GM12874 (cell line): ENCODE measurements around the gene CAPN2.

Source experiments
- TF ChIP-seq, protein P1 (sequence below): IDR thresholded peaks from 2 replicates; pipeline ENCODE4 v1.5.1; 2011; ENCODE audit warnings: low read depth, mild to moderate bottlenecking, control low read depth, low read length, moderate library complexity; ENCODE audit not compliant: insufficient read depth

CAPN2 gene

DNA sequence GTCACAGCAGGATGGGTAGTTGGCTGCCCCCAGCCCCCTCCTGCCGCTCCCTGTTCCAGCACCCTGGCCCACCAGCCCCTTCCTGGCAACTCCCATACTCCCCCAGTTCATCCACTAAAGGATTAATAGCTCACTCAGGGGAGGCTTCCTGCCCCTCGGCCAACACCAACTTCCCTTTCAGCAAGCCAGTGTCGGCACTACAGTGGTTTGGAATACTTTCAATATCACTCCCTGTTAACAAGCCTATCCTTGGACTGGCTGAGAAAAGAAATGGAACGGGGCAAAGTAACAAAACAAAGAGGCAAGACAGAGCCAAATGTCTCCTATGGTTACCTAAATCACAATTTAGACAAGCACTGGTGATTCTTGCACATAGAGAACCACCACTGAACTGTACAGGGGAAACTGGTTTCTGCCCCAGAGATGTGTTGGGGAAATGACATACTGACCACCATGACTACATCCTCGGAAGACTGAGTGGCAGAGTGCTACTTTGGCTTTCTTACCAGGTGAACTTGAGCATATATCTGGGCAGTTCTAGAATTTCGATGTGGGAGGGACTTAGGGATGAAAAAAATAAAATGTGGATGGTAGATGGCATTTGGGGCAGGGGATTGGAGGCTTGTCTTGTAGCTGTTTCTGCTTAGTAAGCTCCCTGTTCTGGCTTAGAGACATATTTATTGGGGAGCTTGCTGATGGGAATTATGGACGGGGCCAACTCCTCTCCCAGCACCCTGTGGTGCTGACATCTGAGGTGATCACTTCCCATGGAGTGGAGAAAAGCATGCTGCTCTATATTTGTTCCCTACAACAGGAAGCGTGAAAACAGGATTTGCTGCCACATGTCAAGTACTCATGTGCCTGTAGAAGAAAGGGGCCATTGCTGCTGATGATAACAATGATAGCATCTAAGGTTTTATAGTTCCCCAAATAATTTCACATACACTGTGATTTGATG, 7.1 kb upstream of the CAPN2 start:
- TF ChIP-seq, protein P1, sequence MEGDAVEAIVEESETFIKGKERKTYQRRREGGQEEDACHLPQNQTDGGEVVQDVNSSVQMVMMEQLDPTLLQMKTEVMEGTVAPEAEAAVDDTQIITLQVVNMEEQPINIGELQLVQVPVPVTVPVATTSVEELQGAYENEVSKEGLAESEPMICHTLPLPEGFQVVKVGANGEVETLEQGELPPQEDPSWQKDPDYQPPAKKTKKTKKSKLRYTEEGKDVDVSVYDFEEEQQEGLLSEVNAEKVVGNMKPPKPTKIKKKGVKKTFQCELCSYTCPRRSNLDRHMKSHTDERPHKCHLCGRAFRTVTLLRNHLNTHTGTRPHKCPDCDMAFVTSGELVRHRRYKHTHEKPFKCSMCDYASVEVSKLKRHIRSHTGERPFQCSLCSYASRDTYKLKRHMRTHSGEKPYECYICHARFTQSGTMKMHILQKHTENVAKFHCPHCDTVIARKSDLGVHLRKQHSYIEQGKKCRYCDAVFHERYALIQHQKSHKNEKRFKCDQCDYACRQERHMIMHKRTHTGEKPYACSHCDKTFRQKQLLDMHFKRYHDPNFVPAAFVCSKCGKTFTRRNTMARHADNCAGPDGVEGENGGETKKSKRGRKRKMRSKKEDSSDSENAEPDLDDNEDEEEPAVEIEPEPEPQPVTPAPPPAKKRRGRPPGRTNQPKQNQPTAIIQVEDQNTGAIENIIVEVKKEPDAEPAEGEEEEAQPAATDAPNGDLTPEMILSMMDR, result no peak

DNA sequence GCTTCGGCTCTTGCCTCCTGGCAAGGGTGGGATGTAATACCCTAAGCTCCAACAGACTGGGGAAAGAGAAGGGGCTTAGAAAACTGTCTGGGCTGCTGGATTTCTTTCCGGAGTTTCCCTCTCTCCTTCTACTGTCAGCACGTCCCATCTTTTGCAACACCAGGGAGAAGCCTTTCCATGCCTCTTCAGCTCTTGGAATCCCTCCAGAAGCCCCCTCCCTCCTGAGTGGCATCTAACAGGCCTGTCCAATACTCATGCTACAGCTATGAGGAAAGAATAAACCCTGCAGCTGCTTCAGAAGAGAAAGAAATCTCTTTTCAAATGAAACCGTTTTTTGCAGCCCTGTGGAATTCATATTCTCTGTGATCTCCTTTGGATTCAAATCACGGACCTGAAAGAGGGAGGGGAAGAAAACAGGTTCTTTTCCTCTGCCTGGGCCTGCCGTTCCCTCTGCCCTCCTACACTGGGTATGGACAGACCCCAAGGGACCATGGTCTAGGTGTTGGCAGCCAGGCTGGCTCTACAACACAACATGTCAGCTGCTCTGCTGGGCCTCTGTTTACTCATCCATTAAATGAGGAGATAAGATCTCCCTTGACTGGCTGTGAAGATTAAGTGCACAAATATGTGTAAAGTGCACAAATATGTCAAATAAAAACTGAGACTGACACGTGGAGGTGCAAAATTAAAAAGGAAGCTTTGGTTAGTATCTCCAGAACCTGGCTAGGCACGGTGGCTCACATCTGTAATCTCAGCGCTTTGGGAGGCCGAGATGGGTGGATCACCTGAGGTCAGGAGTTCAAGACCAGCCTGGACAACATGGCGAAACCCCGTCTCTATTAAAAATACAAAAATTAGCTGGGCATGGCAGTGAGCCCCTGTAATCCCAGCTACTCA, 6.0 kb upstream of the CAPN2 start:
- TF ChIP-seq, protein P1, result no peak

DNA sequence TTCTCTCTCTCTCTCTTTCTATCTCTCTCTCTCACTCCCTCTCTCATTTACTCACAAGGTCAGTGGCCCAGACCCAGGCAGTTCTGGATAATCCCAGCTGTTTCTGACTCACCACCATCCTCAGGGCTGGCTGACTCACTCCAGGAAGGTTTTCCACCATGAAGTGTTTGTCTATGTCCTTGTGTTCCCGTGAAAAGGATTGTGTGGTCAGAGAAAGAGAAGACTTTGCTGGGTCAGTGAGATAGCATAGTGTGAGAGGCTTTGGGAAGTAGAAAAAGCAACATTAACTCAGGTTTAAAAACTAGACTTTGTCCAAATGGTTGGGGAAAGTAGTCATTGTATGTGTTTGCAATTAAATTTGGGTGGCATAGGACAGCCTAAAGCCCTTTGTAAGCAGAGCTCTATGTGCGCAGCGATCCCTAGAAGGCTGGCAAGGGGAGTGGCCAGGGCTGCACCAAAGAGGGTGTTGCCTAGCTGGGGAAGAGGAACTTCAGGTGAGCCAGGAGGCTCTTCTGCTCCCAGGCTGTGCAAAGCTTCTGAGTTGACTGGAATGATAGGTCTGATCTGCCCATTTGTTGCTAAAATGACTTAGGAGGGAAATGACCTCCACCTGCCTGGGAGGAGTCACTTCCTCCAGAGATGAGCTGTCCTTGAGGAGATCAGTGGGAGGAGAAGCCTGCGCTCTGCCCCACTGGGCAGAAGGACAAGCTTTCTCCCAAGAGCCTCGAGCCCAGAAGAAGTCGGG, 4.9 kb upstream of the CAPN2 start:
- TF ChIP-seq, protein P1, result no peak

DNA sequence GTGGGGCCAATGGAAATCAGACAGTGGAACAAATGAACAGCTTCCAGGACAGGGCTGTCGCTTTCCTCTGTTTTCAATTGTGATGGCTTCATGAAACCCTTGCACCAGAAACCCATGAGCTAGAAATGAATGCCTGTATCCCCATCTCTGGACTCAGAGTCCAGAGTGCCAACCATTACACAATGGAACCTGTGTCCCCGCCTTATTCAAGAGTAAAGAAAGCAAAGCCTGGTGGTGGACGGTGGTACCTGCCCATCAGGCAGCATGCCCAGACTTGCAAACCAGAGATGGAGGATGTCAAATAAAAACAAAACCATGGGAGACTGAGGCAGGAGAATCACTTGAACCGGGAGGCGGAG, 4.4 kb upstream of the CAPN2 start:
- TF ChIP-seq, protein P1, result no peak

DNA sequence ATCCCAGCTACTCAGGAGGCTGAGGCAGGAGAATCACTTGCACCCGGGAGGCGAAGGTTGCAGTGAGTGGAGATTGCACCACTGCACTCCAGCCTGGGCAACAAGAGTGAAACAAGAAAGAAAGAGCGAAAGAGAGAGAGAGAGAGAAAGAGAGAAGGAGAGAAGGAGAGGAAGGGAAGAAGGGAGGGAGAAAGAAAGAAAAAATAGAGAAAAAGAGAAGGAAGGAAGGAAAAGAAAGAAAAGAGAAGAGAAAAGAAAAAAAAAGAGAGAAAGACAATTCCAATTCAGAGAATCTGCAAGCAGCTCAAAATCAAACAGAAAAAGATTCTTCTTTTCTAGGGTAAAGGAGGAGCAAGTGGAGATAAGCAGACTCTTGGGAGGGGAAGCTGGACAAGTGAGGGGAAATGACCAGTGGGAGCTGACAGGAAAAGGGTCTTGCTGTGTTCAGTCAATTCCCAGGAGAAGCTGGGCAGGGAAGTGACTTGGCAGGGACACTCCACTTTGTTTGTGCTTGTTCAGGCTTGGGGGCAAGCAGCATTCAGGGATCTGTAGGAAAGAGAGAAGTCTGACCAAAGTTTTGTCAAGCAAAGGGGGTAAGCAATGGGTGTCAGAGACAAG, 3.6 kb upstream of the CAPN2 start:
- TF ChIP-seq, protein P1, result no peak

DNA sequence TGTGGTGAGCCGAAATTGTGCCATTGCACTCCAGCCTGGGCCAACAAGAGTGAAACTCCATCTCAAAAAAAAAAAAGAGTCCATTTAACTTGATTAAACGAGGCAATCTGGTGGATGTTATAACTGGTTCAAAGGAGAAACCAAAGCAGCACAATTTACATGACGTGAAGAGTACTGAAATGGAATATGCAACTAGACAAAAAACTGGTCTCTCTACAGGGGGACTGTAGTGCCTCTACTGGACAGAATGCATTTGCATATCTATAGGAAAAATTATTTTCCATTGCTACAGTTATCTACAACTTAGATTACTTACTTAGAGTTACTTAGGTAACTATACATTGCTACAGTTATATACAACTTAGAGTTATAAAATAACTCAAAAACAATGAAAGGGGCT, 2.7 kb upstream of the CAPN2 start:
- TF ChIP-seq, protein P1, result no peak
